H1 (cell line): ENCODE results near the gene PRRT4. TPM values are rescaled to one million over a fixed set of nuclear protein-coding genes. Genes with fewer than 3 reads are reported as not detected.

ENCODE experiments used
- CTCF ChIA-PET: fragments of 300-600 bp; sonication (Branson Sonifier 250); formaldehyde crosslinking; loops from one replicate; lab custom pipeline; 2021; ENCODE audit not compliant: partially characterized antibody; lab: Charles Lee
- POLR2A ChIA-PET: fragments of 300-600 bp; sonication (Branson Sonifier 250); formaldehyde crosslinking; loops from one replicate; lab custom pipeline; 2021; ENCODE audit warnings: inconsistent platforms; ENCODE audit not compliant: partially characterized antibody; lab: Charles Lee
- DNase-seq, 2 experiments: peaks; one replicate each; pipeline versions ENCODE4 v3.0.0 to v3.0.0-alpha.2; 2010 to 2022; ENCODE audit warnings: low spot score in 2 of 2, low read depth in 1 of 2, mixed read lengths in 1 of 2
- FAIRE-seq: peaks from 2 replicates; lab custom pipeline; 2011; peaks lifted over from hg19 to GRCh38; lab: Jason Lieb, UNC
- H2AFZ ChIP-seq: 2 replicates; pipeline ENCODE4 v1.8.1; 2012; ENCODE audit warnings: low read length, inconsistent platforms
- H2AK5ac ChIP-seq: 2 replicates; pipeline ENCODE4 v1.6.1; 2013; ENCODE audit warnings: low read depth, low read length
- H2BK120ac ChIP-seq: replicated peaks from 2 replicates; pipeline ENCODE3; 2013; ENCODE audit warnings: low read depth, low read length, inconsistent platforms
- H2BK12ac ChIP-seq: 2 replicates; pipeline ENCODE4 v1.6.1; 2013; ENCODE audit warnings: low read depth, low read length
- H2BK15ac ChIP-seq: 2 replicates; pipeline ENCODE4 v1.6.1; 2013; ENCODE audit warnings: low read length
- H2BK20ac ChIP-seq: 2 replicates; pipeline ENCODE4 v1.6.1; 2013; ENCODE audit warnings: low read length
- H2BK5ac ChIP-seq: 2 replicates; pipeline ENCODE4 v1.6.1; 2013; ENCODE audit warnings: low read depth, low read length
- H3K14ac ChIP-seq: 2 replicates; pipeline ENCODE4 v1.6.1; 2013; ENCODE audit warnings: inconsistent platforms; ENCODE audit not compliant: insufficient read length
- H3K18ac ChIP-seq: 2 replicates; pipeline ENCODE4 v1.6.1; 2013; ENCODE audit warnings: low read length; ENCODE audit errors: extremely low read depth
- H3K23ac ChIP-seq: 2 replicates; pipeline ENCODE4 v1.6.1; 2013; ENCODE audit warnings: inconsistent platforms; ENCODE audit not compliant: insufficient read length
- H3K23me2 ChIP-seq: 2 replicates; pipeline ENCODE4 v1.6.1; 2013; ENCODE audit warnings: low read depth, low read length
- H3K27ac ChIP-seq: 2 replicates; pipeline ENCODE4 v1.6.1; 2011; ENCODE audit warnings: low read depth, low read length, inconsistent platforms
- H3K27me3 ChIP-seq, 4 experiments: replicated peaks in 1 of 4; 1 replicate in 1 of 4; 2 replicates in 3 of 4; pipeline versions ENCODE4 v1.6.1 to v1.8.1; 2011 to 2013; ENCODE audit warnings: low read length in 3 of 4, mild to moderate bottlenecking in 3 of 4, inconsistent platforms in 2 of 4, mixed read lengths in 2 of 4, moderate library complexity in 1 of 4; ENCODE audit not compliant: control insufficient read depth in 3 of 4, insufficient read depth in 3 of 4; ENCODE audit errors: extremely low read depth in 1 of 4
- H3K36me3 ChIP-seq, 4 experiments: 2 replicates each; pipeline versions ENCODE4 v1.6.1 to v1.8.1; 2011 to 2013; ENCODE audit warnings: mild to moderate bottlenecking in 4 of 4, low read length in 3 of 4, moderate library complexity in 2 of 4, control low read depth in 1 of 4, inconsistent platforms in 1 of 4; ENCODE audit not compliant: insufficient read depth in 4 of 4, control insufficient read depth in 2 of 4
- H3K4ac ChIP-seq: replicated peaks from 2 replicates; pipeline ENCODE3; 2013; ENCODE audit warnings: low read length, low read depth, mixed read lengths, inconsistent platforms; ENCODE audit not compliant: insufficient read length
- H3K4me1 ChIP-seq, 4 experiments: replicated peaks in 1 of 4; 1 replicate in 1 of 4; 2 replicates in 3 of 4; pipeline versions ENCODE4 v1.6.1 to v1.8.1; 2011 to 2013; ENCODE audit warnings: low read length in 3 of 4, inconsistent platforms in 2 of 4, mixed read lengths in 1 of 4; ENCODE audit not compliant: insufficient read depth in 4 of 4, control insufficient read depth in 3 of 4
- H3K4me2 ChIP-seq, 2 experiments: 2 replicates each; pipeline versions ENCODE4 v1.6.1 to v1.8.1; 2011 to 2013; ENCODE audit warnings: low read depth in 2 of 2, low read length in 2 of 2, control low read depth in 1 of 2, inconsistent platforms in 1 of 2, mild to moderate bottlenecking in 1 of 2; ENCODE audit not compliant: insufficient read depth in 1 of 2
- H3K4me3 ChIP-seq, 4 experiments: fragments of 200-600, 300-600 bp in 1 of 4; sonication (generic), shearing (Covaris generic), sonication (Bioruptor Twin) in 1 of 4; 2 replicates each; pipeline versions ENCODE4 v1.5.1 to v1.8.1; 2011 to 2016; ENCODE audit warnings: low read length in 4 of 4, low read depth in 3 of 4, control low read depth in 2 of 4, inconsistent platforms in 2 of 4, mild to moderate bottlenecking in 2 of 4, mixed read lengths in 1 of 4, moderate library complexity in 1 of 4; ENCODE audit not compliant: insufficient read depth in 2 of 4; ENCODE audit errors: extremely low read depth in 1 of 4
- H3K56ac ChIP-seq: replicated peaks from 2 replicates; pipeline ENCODE3; 2013; ENCODE audit warnings: low read depth, mild to moderate bottlenecking, mixed read lengths, low read length, inconsistent platforms; ENCODE audit not compliant: insufficient read length
- H3K79me1 ChIP-seq: 2 replicates; pipeline ENCODE4 v1.6.1; 2013; ENCODE audit warnings: low read depth, low read length, control low read depth
- H3K79me2 ChIP-seq, 2 experiments: 2 replicates each; pipeline versions ENCODE4 v1.6.1 to v1.8.1; 2012 to 2013; ENCODE audit warnings: low read length in 2 of 2, mild to moderate bottlenecking in 2 of 2, inconsistent platforms in 1 of 2; ENCODE audit not compliant: insufficient read depth in 2 of 2, control insufficient read depth in 1 of 2
- H3K9ac ChIP-seq, 4 experiments: replicated peaks in 1 of 4; 1 replicate in 1 of 4; 2 replicates in 3 of 4; pipeline versions ENCODE4 v1.6.1 to v1.8.1; 2011 to 2013; ENCODE audit warnings: low read depth in 3 of 4, low read length in 3 of 4, control low read depth in 2 of 4, mild to moderate bottlenecking in 2 of 4, moderate library complexity in 2 of 4, inconsistent platforms in 1 of 4; ENCODE audit errors: extremely low read depth in 1 of 4
- H3K9me3 ChIP-seq, 2 experiments: 2 replicates each; pipeline versions ENCODE4 v1.6.1 to v1.8.1; 2012 to 2013; ENCODE audit warnings: mild to moderate bottlenecking in 2 of 2, moderate library complexity in 2 of 2, control low read depth in 1 of 2, inconsistent platforms in 1 of 2, low read depth in 1 of 2, low read length in 1 of 2, mixed read lengths in 1 of 2; ENCODE audit not compliant: insufficient read depth in 2 of 2
- H4K20me1 ChIP-seq, 2 experiments: replicated peaks in 1 of 2; 2 replicates each; pipeline versions ENCODE3 to v1.8.1; 2011 to 2013; ENCODE audit warnings: inconsistent platforms in 2 of 2, low read length in 2 of 2, mild to moderate bottlenecking in 1 of 2; ENCODE audit not compliant: insufficient read depth in 2 of 2, control insufficient read depth in 1 of 2
- H4K5ac ChIP-seq: 2 replicates; pipeline ENCODE4 v1.6.1; 2013; ENCODE audit warnings: low read length, low read depth, mixed read lengths, inconsistent platforms; ENCODE audit not compliant: insufficient read length
- H4K8ac ChIP-seq: 2 replicates; pipeline ENCODE4 v1.8.0; 2013; ENCODE audit warnings: mild to moderate bottlenecking, moderate library complexity, low read length, inconsistent platforms; ENCODE audit not compliant: insufficient read depth; ENCODE audit errors: extremely low read depth
- H4K91ac ChIP-seq: replicated peaks from 2 replicates; pipeline ENCODE3; 2013; ENCODE audit warnings: low read length, mixed read lengths, inconsistent platforms; ENCODE audit not compliant: insufficient read length
- FOSL1 ChIP-seq: IDR thresholded peaks from 2 replicates; pipeline ENCODE4 v1.6.1; 2011; ENCODE audit warnings: mild to moderate bottlenecking, low read depth, low read length, moderate library complexity; ENCODE audit not compliant: insufficient read depth
- MAFK ChIP-seq: IDR thresholded peaks from 2 replicates; pipeline ENCODE4 v1.6.1; 2012; ENCODE audit warnings: low read depth, mild to moderate bottlenecking, improper control_type of control experiment, low read length
- RBBP5 ChIP-seq: IDR thresholded peaks from 2 replicates; pipeline ENCODE4 v1.7.1; 2012; ENCODE audit warnings: low read depth, mild to moderate bottlenecking, inconsistent platforms, low read length, moderate library complexity, borderline replicate concordance
- SIN3A ChIP-seq, 2 experiments: IDR thresholded peaks in 1 of 2; conservative IDR thresholded peaks in 1 of 2; 2 replicates each; pipeline ENCODE4 v1.6.1; 2011 to 2012; ENCODE audit warnings: low read length in 2 of 2, improper control_type of control experiment in 1 of 2, low read depth in 1 of 2, mild to moderate bottlenecking in 1 of 2
- SP4 ChIP-seq: IDR thresholded peaks from 2 replicates; pipeline ENCODE4 v1.6.1; 2012; ENCODE audit warnings: low read length, inconsistent platforms
- TAF1 ChIP-seq: IDR thresholded peaks from 2 replicates; pipeline ENCODE4 v1.6.1; 2011; ENCODE audit warnings: mild to moderate bottlenecking, low read depth, low read length
- WGBS, 2 experiments: shearing (Covaris generic) in 1 of 2; methylation state at CpG; one replicate each; pipeline versions ENCODE4 v1.1.6 to v1.1.7; 2013 to 2015; ENCODE audit warnings: low lambda C conversion rate in 2 of 2, mixed read lengths in 2 of 2, inconsistent platforms in 1 of 2, low coverage in 1 of 2, missing lambda C conversion rate in 1 of 2; ENCODE audit not compliant: insufficient replicate concordance in 2 of 2, insufficient coverage in 1 of 2, insufficient read length in 1 of 2; ENCODE audit errors: extremely low coverage in 1 of 2, missing lambda C conversion rate in 1 of 2; 5-methylcytosine and 5-hydroxymethylcytosine counted together
- polyA plus RNA-seq, 7 experiments: library from polyadenylated mRNA; depleted of rRNA in 3 of 7; stranded (reverse) in 5 of 7; unstranded in 2 of 7; fragments of >200 nt in 5 of 7; fragments of 200-250 nt in 2 of 7; gene quantifications; 1 replicate in 5 of 7; 2 replicates in 1 of 7; 4 replicates in 1 of 7; pipeline versions ENCODE4 v1.2.1 to v1.2.3, GENCODE V29; 2011 to 2013; ENCODE audit warnings: missing spikeins in 2 of 7, mixed read lengths in 2 of 7
- total RNA-seq: library from RNA; stranded (reverse); fragmentation: NEBNext Ultra II Directional; extraction: Animal tissue kit (Norgen Biotek cat#: 25700); gene quantifications from 2 replicates; pipeline ENCODE4 v1.2.1, GENCODE V29; 2021

Gene PRRT4
- total and polyA plus RNA-seq, 2 of the 8 experiments (the other 6 are each of a cell fraction or from before 2014, with no cell fraction given) = 0.34 to 1.0 TPM

- Histone ChIP-seq H2BK120ac (no peak overlapping the region), H3K4ac (no peak overlapping the region), H3K23me2 (no peaks in the 10 kb centered on the region; the same call in 1 of the 2 replicates), H3K36me3 (peaks cover 0 to 3% (median 2%) of the 10 kb centered on the region in 4 experiments; a peak in 4 of 8 replicates), H4K20me1 (peaks cover 1 to 6% of the 10 kb centered on the region in 2 experiments), H2BK15ac (no peak overlapping the region), H2BK5ac (no peak overlapping the region), H4K91ac (no peak overlapping the region), H3K18ac (no peak overlapping the region), H3K27ac (no peak overlapping the region), H3K4me1 (peaks cover 0 to 10% (median 7%) of the 10 kb centered on the region in 4 experiments; a peak in 6 of 7 replicates), H4K8ac (no peak overlapping the region), H2BK20ac (no peak overlapping the region), H3K4me3 (no peak overlapping the region), H3K14ac (no peak overlapping the region), H3K56ac (no peak overlapping the region), H3K23ac (no peak overlapping the region), H3K27me3 (peaks cover 0 to 10% (median 5%) of the 10 kb centered on the region in 4 experiments; a peak in 5 of 7 replicates), H2AFZ (no peak overlapping the region), H2BK12ac (no peak overlapping the region), H3K9me3 (no peaks in the 10 kb centered on the region), H2AK5ac (no peak overlapping the region), H3K79me1 (no peaks in the 10 kb centered on the region), H3K79me2 (no peaks in the 10 kb centered on the region), H3K9ac (no peak overlapping the region), H4K5ac (no peak overlapping the region), H3K4me2 (no peak overlapping the region)
- no peak for DNase-seq
- ChIA-PET CTCF (interaction anchor here (0.6 to 24.8 kb wide), 8 partner anchors 9 to 61 kb away, joined by 3 to 348 read pairs (median 118); partner anchors contain the start of gene IMPDH1), POLR2A (no interaction called here)
- TF ChIP-seq FOSL1 (no peak), SP4 (no peak), RBBP5 (no peak), MAFK (no peak), SIN3A (conservative IDR thresholded peaks at IDR 0.05 in 1 of 2, IDR thresholded peaks at IDR 0.05 in 1 of 2; ENCODE audit: low read depth in 1 of 2, low read length in 2 of 2) (no peak), TAF1 (no peak)
- WGBS, 2 experiments = 80% methylated on average over 7 of the region's 7 CpGs; no CpG with 5 or more reads in 1 of the 2 experiments
- no peak for FAIRE-seq
Observed at GRCh38 chr7:128399991-128400390, 38.5 kb upstream of the PRRT4 start.
